HG02588 (cell line): ENCODE data around the gene DCAF17.
"Not testable (repeated sequence)": the region's sequence is repeated elsewhere in the genome, so short reads cannot be mapped to it uniquely, and the experiment has no call there.

Experiments
- ATAC-seq: cut with Tn5 transposase; IDR thresholded peaks from one replicate; pipeline ENCODE4 v1.9.1; 2021; ENCODE audit warnings: mild to moderate bottlenecking, moderate library complexity; ENCODE audit not compliant: unreplicated experiment

DCAF17 gene

GRCh38 chr2:171451074-171451473 is 17.0 kb downstream of the DCAF17 start:
- ATAC-seq, result no peak

GRCh38 chr2:171452773-171453172 is 18.7 kb downstream of the DCAF17 start:
- no peak for ATAC-seq

GRCh38 chr2:171459498-171459897 is 25.5 kb downstream of the DCAF17 start:
- no peak for ATAC-seq

- no peak for ATAC-seq
These were observed 26.5 kb downstream of the DCAF17 start for GRCh38 chr2:171460537-171460936.

GRCh38 chr2:171469176-171469575 is 35.1 kb downstream of the DCAF17 start:
- no peak for ATAC-seq

- no peak for ATAC-seq
These were observed 36.1 kb downstream of the DCAF17 start for GRCh38 chr2:171470129-171470528.

GRCh38 chr2:171475979-171476378 is 42.0 kb downstream of the DCAF17 start:
- no peak for ATAC-seq

GRCh38 chr2:171478345-171478744 is 44.3 kb downstream of the DCAF17 start:
- ATAC-seq, result no peak

- peak; percentile 75 for ATAC-seq
These were observed 45.3 kb downstream of the DCAF17 start for GRCh38 chr2:171479154-171479814.

GRCh38 chr2:171480908-171481307 is 46.9 kb downstream of the DCAF17 start:
- no peak for ATAC-seq

- ATAC-seq, result peak; percentile 46
These were observed 48.3 kb downstream of the DCAF17 start for GRCh38 chr2:171482308-171482707.

- ATAC-seq, result no peak
These were observed 48.9 kb downstream of the DCAF17 start for GRCh38 chr2:171482877-171483276.

GRCh38 chr2:171483793-171484192 is 49.8 kb downstream of the DCAF17 start:
- ATAC-seq, result no peak

GRCh38 chr2:171485116-171485515 is 51.1 kb downstream of the DCAF17 start:
- no peak for ATAC-seq

GRCh38 chr2:171487201-171487600 is 53.2 kb downstream of the DCAF17 start:
- ATAC-seq, result no peak

GRCh38 chr2:171487803-171488259 is 53.8 kb downstream of the DCAF17 start:
- no peak for ATAC-seq

- ATAC-seq, result no peak
These were observed 56.6 kb downstream of the DCAF17 start for GRCh38 chr2:171490577-171490976.

- no peak for ATAC-seq
These were observed 57.3 kb downstream of the DCAF17 start for GRCh38 chr2:171491292-171491691.

GRCh38 chr2:171492664-171493063 is 58.6 kb downstream of the DCAF17 start:
- no peak for ATAC-seq

GRCh38 chr2:171497664-171498063 is 63.6 kb downstream of the DCAF17 start:
- not testable (repeated sequence) for ATAC-seq

GRCh38 chr2:171505374-171505773 is 71.3 kb downstream of the DCAF17 start:
- no peak for ATAC-seq

- peak; percentile 73 for ATAC-seq
These were observed 76.1 kb downstream of the DCAF17 start for GRCh38 chr2:171509945-171510731.
